Measurements from ENCODE around the gene PLA2G7.

Gene PLA2G7

DNA sequence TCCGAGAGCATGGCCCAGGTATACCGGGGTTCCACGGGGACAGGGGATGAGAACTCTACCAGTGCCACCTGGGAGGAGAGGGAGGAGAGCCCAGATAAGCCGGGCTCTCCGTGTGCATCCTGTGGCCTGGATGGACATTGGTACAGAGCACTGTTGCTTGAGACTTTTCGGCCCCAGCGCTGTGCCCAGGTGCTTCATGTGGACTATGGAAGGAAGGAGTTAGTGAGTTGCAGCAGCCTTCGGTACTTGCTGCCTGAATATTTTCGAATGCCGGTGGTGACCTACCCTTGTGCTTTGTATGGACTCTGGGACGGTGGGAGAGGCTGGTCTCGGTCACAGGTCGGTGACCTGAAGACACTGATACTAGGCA lies 46.2 kb downstream of the PLA2G7 start:
- H3K9me3 ChIP-seq (ENCODE audit: control insufficient read depth, low read length): no peaks in the 10 kb centered on the region
- H3K4me1 ChIP-seq (ENCODE audit: control insufficient read depth, insufficient read depth, low read length, poor library complexity, severe bottlenecking): no peaks in the 10 kb centered on the region
- H3K36me3 ChIP-seq (ENCODE audit: control insufficient read depth, insufficient read depth, low read length): no peaks in the 10 kb centered on the region
- H3K27ac ChIP-seq (ENCODE audit: low read depth, low read length, severe bottlenecking): no peak overlapping the region
- 90 to 93% methylated on average over 11 to 13 of the region's 13 CpGs for WGBS, 2 experiments (ENCODE audit: insufficient coverage in 2 of 2)
- no peak overlapping the region for H3K4me3 ChIP-seq (ENCODE audit: extremely low read depth, insufficient read depth, low read length, poor library complexity, severe bottlenecking)

DNA sequence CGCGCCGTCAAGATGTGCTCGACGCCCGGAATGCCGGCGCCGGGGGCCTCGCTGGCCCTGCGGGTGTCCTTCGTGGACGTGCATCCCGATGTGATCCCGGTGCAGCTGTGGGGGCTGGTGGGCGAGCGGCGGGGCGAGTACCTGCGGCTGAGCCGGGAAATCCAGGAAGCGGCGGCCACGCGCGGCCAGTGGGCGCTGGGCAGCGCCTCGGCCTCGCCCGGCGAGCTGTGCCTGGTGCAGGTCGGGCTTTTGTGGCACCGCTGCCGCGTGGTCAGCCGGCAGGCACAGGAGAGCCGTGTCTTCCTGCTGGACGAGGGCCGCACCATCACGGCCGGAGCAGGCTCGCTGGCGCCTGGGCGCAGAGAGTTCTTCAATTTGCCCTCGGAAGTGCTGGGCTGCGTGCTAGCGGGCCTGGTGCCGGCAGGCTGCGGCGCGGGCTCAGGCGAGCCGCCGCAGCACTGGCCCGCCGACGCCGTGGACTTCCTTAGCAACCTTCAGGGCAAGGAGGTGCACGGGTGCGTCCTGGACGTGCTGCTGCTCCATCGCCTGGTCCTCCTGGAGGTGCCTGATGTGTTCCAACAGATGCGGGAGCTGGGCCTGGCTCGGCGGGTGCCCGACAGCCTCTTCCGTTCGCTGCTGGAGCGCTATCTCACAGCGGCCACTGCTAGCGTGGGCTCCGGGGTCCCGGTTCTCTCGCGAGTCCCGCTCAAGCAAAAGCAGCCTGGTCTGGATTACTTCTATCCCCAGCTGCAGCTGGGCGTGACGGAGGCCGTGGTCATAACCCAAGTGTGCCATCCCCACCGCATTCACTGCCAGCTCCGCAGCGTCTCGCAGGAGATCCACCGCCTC lies 46.8 kb downstream of the PLA2G7 start:
- no peaks in the 10 kb centered on the region for H3K9me3 ChIP-seq (ENCODE audit: control insufficient read depth, low read length)
- WGBS, 2 experiments (ENCODE audit: insufficient coverage in 2 of 2): 94 to 97% methylated on average over 64 to 80 of the region's 85 CpGs

DNA sequence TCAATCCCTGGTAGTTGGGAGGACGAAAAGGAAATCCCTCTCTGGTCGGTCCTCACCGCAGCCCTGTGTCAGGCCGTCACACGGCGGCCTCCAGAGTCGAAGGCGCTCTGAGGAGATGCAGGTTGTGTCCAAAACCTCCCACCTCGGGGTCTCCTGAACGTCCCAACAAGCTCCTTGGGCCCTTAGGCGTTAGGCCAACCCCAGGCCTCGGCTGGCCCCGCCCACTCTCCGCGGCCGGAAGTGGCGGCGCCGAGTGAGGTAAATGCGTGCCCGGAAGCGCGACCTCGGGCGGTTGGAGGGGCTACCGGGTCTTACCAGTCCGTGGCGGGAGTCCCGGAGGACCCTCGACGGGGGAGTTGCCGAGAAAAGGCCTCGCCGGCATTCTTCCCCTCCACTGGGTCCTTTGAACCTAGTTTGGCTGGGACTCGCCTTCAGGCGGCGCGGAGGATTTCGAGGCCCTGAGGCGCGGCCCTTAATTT lies 47.5 kb downstream of the PLA2G7 start, which contains the start of gene TDRD6:
TDRD6 (plus strand) TSS at position 267 of the 479 bp plus-strand sequence. CDS start 244 bp downstream, outside the sequence.
- 92 to 96% methylated on average over 38 to 41 of the region's 41 CpGs for WGBS, 2 experiments (ENCODE audit: insufficient coverage in 2 of 2)
- no peak within 1 kb of the TSS for H3K4me3 ChIP-seq (ENCODE audit: extremely low read depth, insufficient read depth, low read length, poor library complexity, severe bottlenecking)
- no peaks in the 10 kb centered on the region for H3K36me3 ChIP-seq (ENCODE audit: control insufficient read depth, insufficient read depth, low read length)
- no peak within 1 kb of the TSS for H3K27ac ChIP-seq (ENCODE audit: low read depth, low read length, severe bottlenecking)
- H3K9me3 ChIP-seq (ENCODE audit: control insufficient read depth, low read length): no peaks in the 10 kb centered on the region
- H3K4me1 ChIP-seq (ENCODE audit: control insufficient read depth, insufficient read depth, low read length, poor library complexity, severe bottlenecking): no peaks in the 10 kb centered on the region

More for the DNA sequence above, 46.8 kb downstream of the PLA2G7 start:
- Histone ChIP-seq H3K36me3 (ENCODE audit: control insufficient read depth, insufficient read depth, low read length) (no peaks in the 10 kb centered on the region), H3K4me3 (ENCODE audit: extremely low read depth, insufficient read depth, low read length, poor library complexity, severe bottlenecking) (no peak overlapping the region), H3K4me1 (ENCODE audit: control insufficient read depth, insufficient read depth, low read length, poor library complexity, severe bottlenecking) (no peaks in the 10 kb centered on the region), H3K27ac (ENCODE audit: low read depth, low read length, severe bottlenecking) (no peak overlapping the region)

DNA sequence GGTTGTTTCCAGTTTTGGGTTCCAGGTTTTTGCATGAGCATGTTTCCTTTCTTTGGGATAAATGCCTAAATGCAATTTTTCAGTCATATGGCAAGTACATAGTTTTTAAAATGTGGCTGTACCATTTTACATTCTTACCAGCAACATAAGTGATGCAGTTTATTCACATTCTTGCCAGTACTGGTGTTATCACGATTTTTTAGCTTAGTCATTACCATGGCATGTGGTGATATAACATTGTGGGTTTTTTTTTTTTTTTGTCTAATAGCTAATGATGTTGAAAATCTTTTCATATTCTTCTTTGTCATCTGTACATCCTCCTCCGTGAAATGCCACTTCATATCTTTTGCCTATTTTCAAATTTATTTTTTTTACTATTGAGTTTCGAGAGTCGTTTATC lies 50.4 kb downstream of the PLA2G7 start:
- Histone ChIP-seq H3K9me3 (ENCODE audit: control insufficient read depth, low read length) (no peaks in the 10 kb centered on the region), H3K4me3 (ENCODE audit: extremely low read depth, insufficient read depth, low read length, poor library complexity, severe bottlenecking) (no peak overlapping the region), H3K4me1 (ENCODE audit: control insufficient read depth, insufficient read depth, low read length, poor library complexity, severe bottlenecking) (no peaks in the 10 kb centered on the region), H3K36me3 (ENCODE audit: control insufficient read depth, insufficient read depth, low read length) (no peaks in the 10 kb centered on the region), H3K27ac (ENCODE audit: low read depth, low read length, severe bottlenecking) (no peak overlapping the region)
- WGBS, 2 experiments (ENCODE audit: insufficient coverage in 2 of 2): 94% methylated on average over 2 of the region's 4 CpGs; no CpG with 5 or more reads in 1 of the 2 experiments

DNA sequence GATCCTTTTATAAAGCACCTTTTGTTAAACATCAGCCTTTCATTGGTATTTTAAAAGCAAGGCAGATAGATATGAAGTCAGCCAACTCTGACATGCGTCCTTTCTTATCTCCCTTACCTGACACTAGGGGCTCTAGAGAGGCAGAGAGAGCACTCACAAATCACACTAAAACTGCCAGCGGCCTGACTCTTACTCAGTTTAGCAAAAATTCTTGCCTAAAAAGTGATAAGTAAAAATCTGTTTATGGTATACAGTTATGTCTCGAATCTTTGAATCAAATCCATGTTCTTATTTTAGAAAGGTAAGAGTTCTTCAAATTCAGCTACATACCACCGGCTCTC lies 57.9 kb downstream of the PLA2G7 start:
- Histone ChIP-seq H3K4me1 (ENCODE audit: control insufficient read depth, insufficient read depth, low read length, poor library complexity, severe bottlenecking) (no peaks in the 10 kb centered on the region), H3K4me3 (ENCODE audit: extremely low read depth, insufficient read depth, low read length, poor library complexity, severe bottlenecking) (no peak overlapping the region), H3K27ac (ENCODE audit: low read depth, low read length, severe bottlenecking) (no peak overlapping the region), H3K9me3 (ENCODE audit: control insufficient read depth, low read length) (no peaks in the 10 kb centered on the region), H3K36me3 (ENCODE audit: control insufficient read depth, insufficient read depth, low read length) (no peaks in the 10 kb centered on the region)
- WGBS, 2 experiments (ENCODE audit: insufficient coverage in 2 of 2): no CpG with 5 or more reads among the region's 4 CpGs

DNA sequence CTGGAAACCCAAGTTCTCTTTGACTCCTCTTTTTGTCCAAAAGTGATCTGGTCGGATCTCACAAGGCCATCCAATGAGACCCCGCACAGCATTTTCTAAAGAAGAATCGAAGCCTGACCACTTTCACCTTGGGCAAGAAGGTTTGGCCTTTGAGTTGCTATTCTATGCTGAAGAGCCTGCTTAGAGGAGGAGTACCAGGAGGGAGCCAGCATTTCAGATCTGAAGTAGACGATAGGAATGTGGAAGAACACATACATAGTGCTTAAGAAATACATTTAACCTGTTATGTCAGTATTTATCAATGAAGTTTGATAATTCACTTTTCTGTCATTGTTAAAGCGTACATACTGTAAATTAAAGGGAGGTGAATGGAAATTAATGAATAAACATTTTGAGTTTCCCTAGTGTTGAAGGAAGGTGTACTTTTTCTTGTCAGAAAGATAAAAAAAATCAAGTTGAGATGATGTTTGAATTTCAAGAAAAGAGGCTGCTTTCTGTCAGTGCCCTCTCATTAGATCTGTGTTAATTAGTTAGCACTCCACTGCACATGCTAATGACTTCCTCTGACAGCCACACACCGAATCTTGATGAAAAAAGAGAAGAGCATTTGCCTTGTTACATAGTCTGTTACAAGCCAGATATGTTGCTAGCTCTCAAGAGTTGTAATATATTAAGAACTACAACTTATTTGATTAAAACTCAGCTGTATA lies 58.4 kb downstream of the PLA2G7 start:
- WGBS, 2 experiments (ENCODE audit: insufficient coverage in 2 of 2): 87 to 91% methylated on average over 2 to 5 of the region's 6 CpGs
- H3K4me3 ChIP-seq (ENCODE audit: extremely low read depth, insufficient read depth, low read length, poor library complexity, severe bottlenecking): no peak overlapping the region

DNA sequence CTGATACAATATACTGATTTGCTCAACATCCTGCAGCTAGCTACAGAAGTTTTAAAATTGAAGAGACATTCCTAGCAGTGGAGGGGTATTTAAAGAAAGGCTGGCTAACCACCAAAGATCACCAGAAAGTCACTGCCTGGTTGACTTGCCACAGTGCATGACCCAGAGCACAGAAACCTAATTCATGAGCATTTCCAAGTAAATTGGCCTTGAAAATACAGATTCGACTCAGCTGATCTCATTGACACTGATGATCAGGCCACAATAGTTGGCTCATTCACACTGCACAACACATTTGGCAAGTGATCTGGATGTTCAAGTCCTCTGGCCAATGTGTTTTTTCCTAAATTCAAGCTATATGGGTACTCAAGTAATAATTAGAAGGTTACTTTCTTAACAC lies 60.8 kb downstream of the PLA2G7 start:
- Histone ChIP-seq H3K4me3 (ENCODE audit: extremely low read depth, insufficient read depth, low read length, poor library complexity, severe bottlenecking) (no peak overlapping the region), H3K9me3 (ENCODE audit: control insufficient read depth, low read length) (no peaks in the 10 kb centered on the region), H3K4me1 (ENCODE audit: control insufficient read depth, insufficient read depth, low read length, poor library complexity, severe bottlenecking) (no peaks in the 10 kb centered on the region), H3K27ac (ENCODE audit: low read depth, low read length, severe bottlenecking) (no peak overlapping the region), H3K36me3 (ENCODE audit: control insufficient read depth, insufficient read depth, low read length) (no peaks in the 10 kb centered on the region)
- WGBS, 2 experiments (ENCODE audit: insufficient coverage in 2 of 2): 83 to 100% methylated on average over 1 of the region's 1 CpG

More for the DNA sequence above, 58.4 kb downstream of the PLA2G7 start:
- H3K27ac ChIP-seq (ENCODE audit: low read depth, low read length, severe bottlenecking): no peak overlapping the region
- H3K4me1 ChIP-seq (ENCODE audit: control insufficient read depth, insufficient read depth, low read length, poor library complexity, severe bottlenecking): no peaks in the 10 kb centered on the region
- no peaks in the 10 kb centered on the region for H3K9me3 ChIP-seq (ENCODE audit: control insufficient read depth, low read length)
- H3K36me3 ChIP-seq (ENCODE audit: control insufficient read depth, insufficient read depth, low read length): no peaks in the 10 kb centered on the region

DNA sequence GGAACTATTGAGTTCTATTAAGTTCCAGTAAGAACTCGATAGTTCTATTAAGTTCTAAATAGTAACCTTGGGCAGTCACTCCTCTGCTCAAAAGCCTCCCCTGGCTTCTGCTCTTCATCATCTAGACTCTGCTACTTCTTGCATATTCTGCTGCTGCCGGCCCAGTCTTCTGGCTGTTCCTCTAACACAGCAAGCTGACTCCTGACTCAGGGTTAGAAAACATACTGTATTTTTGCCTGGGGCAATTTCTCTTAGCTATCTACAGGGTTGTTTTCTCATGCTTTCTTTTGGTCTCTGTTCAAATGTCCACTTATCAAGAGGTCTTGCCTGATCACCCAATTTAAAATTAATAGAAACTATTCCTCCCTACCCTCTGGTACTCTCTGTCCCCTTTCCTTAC lies 67.8 kb downstream of the PLA2G7 start:
- Histone ChIP-seq H3K4me1 (ENCODE audit: control insufficient read depth, insufficient read depth, low read length, poor library complexity, severe bottlenecking) (no peaks in the 10 kb centered on the region), H3K4me3 (ENCODE audit: extremely low read depth, insufficient read depth, low read length, poor library complexity, severe bottlenecking) (no peak overlapping the region), H3K36me3 (ENCODE audit: control insufficient read depth, insufficient read depth, low read length) (no peaks in the 10 kb centered on the region), H3K27ac (ENCODE audit: low read depth, low read length, severe bottlenecking) (no peak overlapping the region), H3K9me3 (ENCODE audit: control insufficient read depth, low read length) (no peaks in the 10 kb centered on the region)
- 83% methylated on average over 2 of the region's 2 CpGs; no CpG with 5 or more reads in 1 of the 2 experiments for WGBS, 2 experiments (ENCODE audit: insufficient coverage in 2 of 2)

DNA sequence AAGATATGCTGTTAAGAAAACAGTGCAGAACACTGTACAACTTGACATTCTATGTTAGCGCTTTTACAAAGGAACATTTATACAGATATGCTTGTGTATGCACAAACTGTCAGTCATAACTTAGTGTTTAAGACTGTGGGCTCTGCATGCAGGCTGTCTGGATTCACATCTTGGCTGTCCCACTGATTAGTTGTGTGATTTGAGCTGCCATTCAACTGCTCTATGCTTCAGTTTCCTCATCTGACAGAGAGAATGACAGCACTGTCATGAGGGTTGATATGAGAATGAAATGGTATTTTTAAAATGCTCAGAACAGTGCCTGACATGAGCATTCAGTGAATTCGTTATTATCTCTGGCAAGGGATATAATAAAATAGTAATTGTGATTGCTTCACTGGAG lies 73.7 kb downstream of the PLA2G7 start:
- Histone ChIP-seq H3K27ac (ENCODE audit: low read depth, low read length, severe bottlenecking) (no peak overlapping the region), H3K4me1 (ENCODE audit: control insufficient read depth, insufficient read depth, low read length, poor library complexity, severe bottlenecking) (no peaks in the 10 kb centered on the region), H3K4me3 (ENCODE audit: extremely low read depth, insufficient read depth, low read length, poor library complexity, severe bottlenecking) (no peak overlapping the region), H3K9me3 (ENCODE audit: control insufficient read depth, low read length) (no peaks in the 10 kb centered on the region), H3K36me3 (ENCODE audit: control insufficient read depth, insufficient read depth, low read length) (no peaks in the 10 kb centered on the region)
- 90 to 100% methylated on average over 1 to 2 of the region's 2 CpGs for WGBS, 2 experiments (ENCODE audit: insufficient coverage in 2 of 2)

DNA sequence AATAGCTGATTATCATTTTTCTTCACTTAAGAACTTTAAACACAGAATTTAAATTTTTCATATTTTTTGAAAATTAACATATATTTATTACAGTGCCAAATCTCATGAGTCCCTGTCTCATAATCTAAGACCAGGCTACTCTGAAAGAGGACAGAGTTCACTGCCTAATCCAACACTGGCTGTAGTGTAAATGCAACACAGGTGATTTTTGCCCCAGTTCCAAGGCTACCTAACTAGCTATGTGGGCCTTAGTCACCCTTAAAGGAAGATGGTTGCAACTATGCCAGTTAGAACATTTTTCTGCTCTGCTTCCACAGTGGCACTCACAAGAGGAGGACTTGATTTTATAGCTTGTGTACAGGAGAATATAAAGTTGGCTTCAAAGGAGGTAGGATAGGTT lies 77.5 kb downstream of the PLA2G7 start:
- H3K27ac ChIP-seq (ENCODE audit: low read depth, low read length, severe bottlenecking): no peak overlapping the region
- H3K4me3 ChIP-seq (ENCODE audit: extremely low read depth, insufficient read depth, low read length, poor library complexity, severe bottlenecking): no peak overlapping the region

DNA sequence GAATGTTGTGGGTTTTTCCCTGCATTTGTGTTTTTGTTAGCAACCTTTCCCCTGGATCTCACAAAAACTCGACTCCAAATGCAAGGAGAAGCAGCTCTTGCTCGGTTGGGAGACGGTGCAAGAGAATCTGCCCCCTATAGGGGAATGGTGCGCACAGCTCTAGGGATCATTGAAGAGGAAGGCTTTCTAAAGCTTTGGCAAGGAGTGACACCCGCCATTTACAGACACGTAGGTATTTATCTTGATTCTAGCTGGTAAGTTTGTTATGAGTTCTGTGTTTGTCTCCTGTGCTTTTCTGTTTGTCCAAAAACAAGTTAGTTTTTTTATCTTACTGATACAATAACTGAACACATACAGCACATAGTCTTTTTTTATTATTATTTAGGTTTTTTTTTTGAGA lies 79.4 kb downstream of the PLA2G7 start:
- Histone ChIP-seq H3K9me3 (ENCODE audit: control insufficient read depth, low read length) (no peaks in the 10 kb centered on the region), H3K27ac (ENCODE audit: low read depth, low read length, severe bottlenecking) (no peak overlapping the region), H3K4me1 (ENCODE audit: control insufficient read depth, insufficient read depth, low read length, poor library complexity, severe bottlenecking) (no peaks in the 10 kb centered on the region), H3K4me3 (ENCODE audit: extremely low read depth, insufficient read depth, low read length, poor library complexity, severe bottlenecking) (no peak overlapping the region), H3K36me3 (ENCODE audit: control insufficient read depth, insufficient read depth, low read length) (no peaks in the 10 kb centered on the region)
- 10% methylated on average over 4 of the region's 6 CpGs; no CpG with 5 or more reads in 1 of the 2 experiments for WGBS, 2 experiments (ENCODE audit: insufficient coverage in 2 of 2)

More for the DNA sequence above, 77.5 kb downstream of the PLA2G7 start:
- Histone ChIP-seq H3K9me3 (ENCODE audit: control insufficient read depth, low read length) (no peaks in the 10 kb centered on the region), H3K4me1 (ENCODE audit: control insufficient read depth, insufficient read depth, low read length, poor library complexity, severe bottlenecking) (no peaks in the 10 kb centered on the region), H3K36me3 (ENCODE audit: control insufficient read depth, insufficient read depth, low read length) (no peaks in the 10 kb centered on the region)

Measured in mesodermal cell (in vitro differentiated cells).